Sigmoid colon (tissue), 7 donors: ENCODE measurements around the gene NTN1. TPM values are rescaled to one million over a fixed set of nuclear protein-coding genes. Genes with fewer than 3 reads are reported as not detected.

Experiments used
- DNase-seq: peaks from one replicate; pipeline ENCODE4 v3.0.0-alpha.2; 2019
- H3K27ac ChIP-seq, 4 donors: fragments of 200-600 bp; sonication (generic); one replicate each; pipeline ENCODE4 v1.5.1; 2016 to 2019; ENCODE audit warnings: mild to moderate bottlenecking in 1 of 4
- H3K27me3 ChIP-seq, 3 donors: fragments of 200-600 bp; sonication (generic); one replicate each; pipeline ENCODE4 v1.5.1; 2019; ENCODE audit warnings: mild to moderate bottlenecking in 1 of 3
- H3K36me3 ChIP-seq, 4 donors: fragments of 200-600 bp; sonication (generic); one replicate each; pipeline ENCODE4 v1.5.1; 2016 to 2019
- H3K4me1 ChIP-seq, 4 donors: fragments of 200-600 bp; sonication (generic); one replicate each; pipeline ENCODE4 v1.5.1; 2017 to 2019
- H3K4me3 ChIP-seq, 4 donors: fragments of 200-600 bp; sonication (generic); one replicate each; pipeline ENCODE4 v1.5.1; 2017 to 2019; ENCODE audit warnings: mild to moderate bottlenecking in 2 of 4, moderate library complexity in 1 of 4
- H3K9me3 ChIP-seq, 4 donors: fragments of 200-600 bp in 3 of 4; sonication (generic) in 3 of 4; one replicate each; pipeline versions ENCODE4 v1.5.1 to v1.6.1; 2013 to 2019
- CTCF ChIP-seq, 4 experiments: fragments of 450-650 bp in 3 of 4; fragments of 200-600 bp in 1 of 4; IDR thresholded peaks; one replicate each; pipeline ENCODE4 v1.5.1; 2016 to 2019; ENCODE audit warnings: antibody characterized with exemption in 4 of 4, mild to moderate bottlenecking in 3 of 4, moderate library complexity in 2 of 4
- EP300 ChIP-seq, 4 donors: sonication (generic); formaldehyde crosslinking; IDR thresholded peaks; one replicate each; pipeline ENCODE4 v1.6.1; 2017; ENCODE audit warnings: antibody characterized with exemption in 4 of 4
- POLR2A ChIP-seq, 2 donors: fragments of 450-650 bp; IDR thresholded peaks; one replicate each; pipeline ENCODE4 v1.6.1; 2016; ENCODE audit warnings: antibody characterized with exemption in 2 of 2, mild to moderate bottlenecking in 2 of 2, moderate library complexity in 2 of 2
- POLR2AphosphoS5 ChIP-seq, 4 donors: sonication (generic); formaldehyde crosslinking; IDR thresholded peaks; one replicate each; pipeline ENCODE4 v1.6.1; 2017; ENCODE audit warnings: antibody characterized with exemption in 4 of 4
- WGBS, 2 donors: extraction: QIAGEN DNeasy Blood & Tissue Kit; methylation state at CpG; one replicate each; pipeline ENCODE4 v1.1.7; 2013; 5-methylcytosine and 5-hydroxymethylcytosine counted together
- intact Hi-C: fragments of 100-400 bp; cut with DNase I; formaldehyde crosslinking; loops from one replicate; pipeline ENCODE4 v1.15.1; 2023
- polyA plus RNA-seq, 3 donors: library from polyadenylated mRNA; stranded (reverse); fragments of 200-250 nt; gene quantifications; one replicate each; pipeline ENCODE4 v1.2.3, GENCODE V29; 2013
- total RNA-seq, 4 donors: library from RNA; depleted of rRNA; stranded (reverse); fragments of >200 nt; gene quantifications; one replicate each; pipeline ENCODE4 v1.1.0, GENCODE V29; 2016
- donor health status: healthy with polysubstance abuse.
- donor health status: Bipolar disorder and iron deficiency.
- donor health status: healthy.

The NTN1 gene
- total and polyA plus RNA-seq, 7 donors = 0.69 to 20.3 (median 10.5) TPM

GRCh38 chr17:9032583-9032982, 11.3 kb downstream of the NTN1 start:
- no peak for DNase-seq
- no peaks in the 10 kb centered on the region for H3K36me3 ChIP-seq
- no peaks in the 10 kb centered on the region for H3K27me3 ChIP-seq
- H3K4me3 ChIP-seq = no peak overlapping the region
- WGBS, 2 donors = 63 to 79% methylated on average over 10 of the region's 10 CpGs
- no peaks in the 10 kb centered on the region for H3K9me3 ChIP-seq
- peak overlapping the region; percentile 18 to 72 (median 54) for H3K27ac ChIP-seq
- no peak for TF ChIP-seq POLR2AphosphoS5 (IDR thresholded peaks at IDR 0.05)
- TF ChIP-seq POLR2A (IDR thresholded peaks at IDR 0.05) = no peak
- TF ChIP-seq CTCF (IDR thresholded peaks at IDR 0.05) = no peak
- no peak for TF ChIP-seq EP300 (IDR thresholded peaks at IDR 0.05)
- peaks cover 0 to 29% (median 5%) of the 10 kb centered on the region in 4 donors for H3K4me1 ChIP-seq
- intact Hi-C loops = no loop called here

- Histone ChIP-seq H3K4me3 (no peak overlapping the region), H3K27me3 (no peaks in the 10 kb centered on the region), H3K4me1 (peaks cover 0 to 19% (median 0%) of the 10 kb centered on the region in 4 donors), H3K36me3 (no peaks in the 10 kb centered on the region), H3K9me3 (no peaks in the 10 kb centered on the region), H3K27ac (peak overlapping the region in 3 of 4 donors; percentile 29 to 32 (median 30))
- 92 to 96% methylated on average over 1 of the region's 1 CpG for WGBS, 2 donors
- TF ChIP-seq CTCF (IDR thresholded peaks at IDR 0.05) = no peak
- no peak for TF ChIP-seq POLR2A (IDR thresholded peaks at IDR 0.05)
- no peak for TF ChIP-seq POLR2AphosphoS5 (IDR thresholded peaks at IDR 0.05)
- TF ChIP-seq EP300 (IDR thresholded peaks at IDR 0.05) = no peak
- intact Hi-C loops = no loop called here
- DNase-seq = no peak
Measured at GRCh38 chr17:9035249-9035648, 13.9 kb downstream of the NTN1 start.

- H3K9me3 ChIP-seq = no peaks in the 10 kb centered on the region
- peak overlapping the region in 1 of 4 donors; percentile 32 for H3K27ac ChIP-seq
- TF ChIP-seq CTCF (IDR thresholded peaks at IDR 0.05) (no peak), POLR2AphosphoS5 (IDR thresholded peaks at IDR 0.05) (no peak), EP300 (IDR thresholded peaks at IDR 0.05) (no peak), POLR2A (IDR thresholded peaks at IDR 0.05) (no peak)
- H3K36me3 ChIP-seq = no peaks in the 10 kb centered on the region
- no peaks in the 10 kb centered on the region for H3K27me3 ChIP-seq
- no peak overlapping the region for H3K4me3 ChIP-seq
- 63 to 75% methylated on average over 4 of the region's 4 CpGs for WGBS, 2 donors
- no peak for DNase-seq
- intact Hi-C loops = no loop called here
- peaks cover 0 to 19% (median 0%) of the 10 kb centered on the region in 4 donors for H3K4me1 ChIP-seq
Measured at GRCh38 chr17:9036336-9036735, 15.0 kb downstream of the NTN1 start.

GRCh38 chr17:9037736-9038135, 16.4 kb downstream of the NTN1 start:
- no peaks in the 10 kb centered on the region for H3K36me3 ChIP-seq
- 34 to 64% methylated on average over 2 of the region's 2 CpGs for WGBS, 2 donors
- H3K9me3 ChIP-seq = no peaks in the 10 kb centered on the region
- DNase-seq = no peak
- H3K27ac ChIP-seq = peak overlapping the region in 2 of 4 donors; percentile 21 to 43
- no peak for TF ChIP-seq EP300 (IDR thresholded peaks at IDR 0.05)
- no peak for TF ChIP-seq POLR2A (IDR thresholded peaks at IDR 0.05)
- no peak for TF ChIP-seq CTCF (IDR thresholded peaks at IDR 0.05)
- TF ChIP-seq POLR2AphosphoS5 (IDR thresholded peaks at IDR 0.05) = no peak
- H3K27me3 ChIP-seq = no peaks in the 10 kb centered on the region
- H3K4me3 ChIP-seq = no peak overlapping the region
- peaks cover 0 to 19% (median 0%) of the 10 kb centered on the region in 4 donors for H3K4me1 ChIP-seq
- intact Hi-C loops = no loop called here

GRCh38 chr17:9038380-9038779, 17.1 kb downstream of the NTN1 start:
- Histone ChIP-seq H3K36me3 (no peaks in the 10 kb centered on the region), H3K27me3 (no peaks in the 10 kb centered on the region), H3K9me3 (no peaks in the 10 kb centered on the region), H3K4me3 (no peak overlapping the region), H3K27ac (no peak overlapping the region), H3K4me1 (peaks cover 0 to 19% (median 0%) of the 10 kb centered on the region in 4 donors)
- 85 to 90% methylated on average over 1 of the region's 1 CpG for WGBS, 2 donors
- intact Hi-C loops = no loop called here
- DNase-seq = no peak
- TF ChIP-seq POLR2AphosphoS5 (IDR thresholded peaks at IDR 0.05) (no peak), EP300 (IDR thresholded peaks at IDR 0.05) (no peak), CTCF (IDR thresholded peaks at IDR 0.05) (no peak), POLR2A (IDR thresholded peaks at IDR 0.05) (no peak)
